OCI-LY3 (cell line): ENCODE results near the gene FBXO22.
A peak's percentile ranks its signal among the peaks of the same experiment; 100 is the strongest.
"Not testable (repeated sequence)": the region's sequence is repeated elsewhere in the genome, so short reads cannot be mapped to it uniquely, and the experiment has no call there.

Source experiments
- H2AFZ ChIP-seq: fragments of 200-600, 300-600 bp; shearing (Covaris generic); 2 replicates; pipeline ENCODE4 v1.6.0; 2014; ENCODE audit warnings: antibody characterized with exemption, low read depth, low read length
- H3K27ac ChIP-seq: fragments of 200-600, 300-600 bp; sonication (generic); 2 replicates; pipeline ENCODE4 v1.5.1; 2014; ENCODE audit warnings: mild to moderate bottlenecking, low read length, moderate library complexity, mixed read lengths
- H3K27me3 ChIP-seq: fragments of 200-600, 300-600 bp; sonication (generic); 2 replicates; pipeline ENCODE4 v1.6.1; 2014; ENCODE audit warnings: low read depth, low read length, mixed read lengths
- H3K36me3 ChIP-seq: fragments of 200-600, 300-600 bp; sonication (generic); replicated peaks from 2 replicates; pipeline ENCODE3; 2014; ENCODE audit warnings: low read depth, low read length, mixed read lengths
- H3K4me1 ChIP-seq: fragments of 300-600, 200-600 bp; sonication (generic); 2 replicates; pipeline ENCODE4 v1.6.1; 2014; ENCODE audit warnings: low read length, mixed read lengths
- H3K4me2 ChIP-seq: fragments of 200-600, 300-600 bp; sonication (generic); 2 replicates; pipeline ENCODE4 v1.6.1; 2014; ENCODE audit warnings: low read length, mixed read lengths
- H3K4me3 ChIP-seq: fragments of 300-600, 200-600 bp; sonication (generic); 2 replicates; pipeline ENCODE4 v1.5.1; 2014; ENCODE audit warnings: antibody characterized with exemption, mild to moderate bottlenecking, low read length, moderate library complexity
- H3K79me2 ChIP-seq: fragments of 300-600, 200-600 bp; shearing (Covaris generic); 2 replicates; pipeline ENCODE4 v1.6.1; 2014; ENCODE audit warnings: mild to moderate bottlenecking, low read length, mixed read lengths
- H3K9ac ChIP-seq: fragments of 300-600, 200-600 bp; shearing (Covaris generic); 2 replicates; pipeline ENCODE4 v1.6.0; 2014; ENCODE audit warnings: mild to moderate bottlenecking, low read length, moderate library complexity
- H3K9me3 ChIP-seq: fragments of 200-600, 300-600 bp; shearing (Covaris generic); 2 replicates; pipeline ENCODE4 v1.6.1; 2014; ENCODE audit warnings: low read length, mixed read lengths; ENCODE audit not compliant: insufficient read depth
- H4K20me1 ChIP-seq: fragments of 200-600, 300-600 bp; sonication (generic); 2 replicates; pipeline ENCODE4 v1.6.1; 2016; ENCODE audit warnings: low read length, mixed read lengths; ENCODE audit not compliant: insufficient read depth
- EZH2phosphoT487 ChIP-seq: fragments of 200-600 bp; shearing (Covaris generic); IDR thresholded peaks from 2 replicates; pipeline ENCODE4 v1.6.1; 2018; ENCODE audit warnings: antibody characterized with exemption, mixed run types, low read depth
- TF ChIP-seq, protein P1 (sequence below): fragments of 200-600, 300-600 bp; sonication (generic); IDR thresholded peaks from 2 replicates; pipeline ENCODE4 v1.5.1; 2014; ENCODE audit warnings: antibody characterized with exemption, low read length, low read depth

Gene FBXO22

GRCh38 chr15:75862796-75863195 lies 40.9 kb upstream of the FBXO22 start:
- Histone ChIP-seq H3K36me3 (peaks cover 13% of the 10 kb centered on the region), H3K9ac (no peak overlapping the region), H3K4me3 (no peak overlapping the region), H3K79me2 (peaks cover 25% of the 10 kb centered on the region), H3K27ac (no peak overlapping the region), H2AFZ (no peak overlapping the region), H3K9me3 (no peaks in the 10 kb centered on the region), H3K27me3 (no peaks in the 10 kb centered on the region), H3K4me2 (no peak overlapping the region), H4K20me1 (peaks cover 18% of the 10 kb centered on the region), H3K4me1 (peaks cover 16% of the 10 kb centered on the region)
- TF ChIP-seq EZH2phosphoT487, result no peak
- TF ChIP-seq, protein P1, sequence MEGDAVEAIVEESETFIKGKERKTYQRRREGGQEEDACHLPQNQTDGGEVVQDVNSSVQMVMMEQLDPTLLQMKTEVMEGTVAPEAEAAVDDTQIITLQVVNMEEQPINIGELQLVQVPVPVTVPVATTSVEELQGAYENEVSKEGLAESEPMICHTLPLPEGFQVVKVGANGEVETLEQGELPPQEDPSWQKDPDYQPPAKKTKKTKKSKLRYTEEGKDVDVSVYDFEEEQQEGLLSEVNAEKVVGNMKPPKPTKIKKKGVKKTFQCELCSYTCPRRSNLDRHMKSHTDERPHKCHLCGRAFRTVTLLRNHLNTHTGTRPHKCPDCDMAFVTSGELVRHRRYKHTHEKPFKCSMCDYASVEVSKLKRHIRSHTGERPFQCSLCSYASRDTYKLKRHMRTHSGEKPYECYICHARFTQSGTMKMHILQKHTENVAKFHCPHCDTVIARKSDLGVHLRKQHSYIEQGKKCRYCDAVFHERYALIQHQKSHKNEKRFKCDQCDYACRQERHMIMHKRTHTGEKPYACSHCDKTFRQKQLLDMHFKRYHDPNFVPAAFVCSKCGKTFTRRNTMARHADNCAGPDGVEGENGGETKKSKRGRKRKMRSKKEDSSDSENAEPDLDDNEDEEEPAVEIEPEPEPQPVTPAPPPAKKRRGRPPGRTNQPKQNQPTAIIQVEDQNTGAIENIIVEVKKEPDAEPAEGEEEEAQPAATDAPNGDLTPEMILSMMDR, result no peak

DNA sequence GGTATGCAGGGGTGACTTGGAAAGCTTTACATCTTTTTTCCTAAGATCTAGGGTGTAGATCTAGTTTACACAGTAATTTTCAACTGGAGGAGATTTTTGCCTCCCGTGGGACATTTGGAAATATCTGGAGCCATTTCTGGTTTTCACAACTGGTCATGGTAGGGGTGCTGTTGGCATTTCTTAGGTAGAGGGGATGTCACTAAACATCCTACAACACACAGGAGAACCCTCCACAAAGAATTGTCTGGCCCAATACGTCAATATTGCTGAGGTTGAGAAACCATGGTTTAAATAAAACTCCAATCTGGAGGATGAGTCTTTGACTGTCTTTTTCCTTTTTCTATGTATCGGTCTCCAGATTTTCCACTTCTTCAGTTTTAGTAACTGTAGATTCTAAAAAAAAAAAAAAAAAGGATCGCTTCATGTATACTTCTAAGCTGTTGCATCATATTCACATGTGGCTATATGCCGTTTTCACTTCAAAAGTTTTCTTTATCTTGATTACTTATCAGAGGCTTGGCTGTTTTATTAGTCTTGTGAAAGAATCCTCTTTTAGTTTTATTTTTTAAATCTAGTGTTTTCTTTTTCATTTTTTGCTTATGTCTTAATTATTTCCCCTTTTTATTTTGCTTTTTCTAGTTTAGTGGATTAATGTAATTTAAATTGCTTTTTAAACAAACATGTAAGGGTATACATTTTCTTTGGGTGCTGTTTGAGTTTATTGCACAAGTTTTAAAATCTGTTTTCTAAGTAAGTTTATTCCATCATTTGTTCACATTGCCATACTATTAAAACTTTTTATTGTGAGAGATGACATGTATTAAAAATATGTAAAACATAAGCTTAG lies 39.2 kb upstream of the FBXO22 start:
- Histone ChIP-seq H3K4me1 (peaks cover 32% of the 10 kb centered on the region), H3K9me3 (no peaks in the 10 kb centered on the region), H3K4me2 (no peak overlapping the region), H3K4me3 (no peak overlapping the region), H3K27me3 (no peaks in the 10 kb centered on the region), H3K79me2 (peaks cover 20% of the 10 kb centered on the region), H2AFZ (no peak overlapping the region), H3K9ac (no peak overlapping the region), H3K27ac (no peak overlapping the region), H4K20me1 (peaks cover 22% of the 10 kb centered on the region), H3K36me3 (peaks cover 10% of the 10 kb centered on the region)
- TF ChIP-seq EZH2phosphoT487, result no peak
- TF ChIP-seq, protein P1, result no peak

DNA sequence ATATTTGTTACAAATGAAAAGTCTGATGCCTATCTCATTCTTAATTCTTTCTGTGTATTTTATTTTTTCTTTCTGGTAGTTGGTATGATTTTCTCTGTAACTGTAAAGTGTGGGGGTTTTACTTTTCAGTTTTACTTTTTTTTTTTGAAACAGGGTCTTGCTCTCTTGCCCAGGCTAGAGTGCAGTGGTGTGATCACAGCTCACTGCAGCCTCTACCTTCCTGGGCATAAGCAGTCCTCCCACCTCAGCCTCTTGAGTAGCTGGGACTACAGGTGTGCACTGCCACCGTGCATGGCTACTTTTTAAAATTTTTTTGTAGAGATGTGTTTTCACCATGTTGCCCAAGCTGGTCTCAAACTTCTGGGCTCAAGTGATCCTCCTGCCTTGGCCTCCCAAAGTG lies 37.6 kb upstream of the FBXO22 start:
- Histone ChIP-seq H3K79me2 (peaks cover 20% of the 10 kb centered on the region), H3K36me3 (peaks cover 16% of the 10 kb centered on the region), H4K20me1 (peaks cover 25% of the 10 kb centered on the region), H3K4me1 (peaks cover 35% of the 10 kb centered on the region)
- H3K27me3 ChIP-seq, H3K27ac ChIP-seq, H3K9me3 ChIP-seq, H3K4me3 ChIP-seq, H3K4me2 ChIP-seq, H3K9ac ChIP-seq, H2AFZ ChIP-seq: not testable (repeated sequence)

GRCh38 chr15:75866916-75867315 lies 36.8 kb upstream of the FBXO22 start:
- Histone ChIP-seq H3K27me3 (no peaks in the 10 kb centered on the region), H3K9ac (peak overlapping the region; percentile 1; the same call in 1 of the 2 replicates), H3K4me2 (peak overlapping the region; percentile 71)

More at GRCh38 chr15:75866916-75867315, 36.8 kb upstream of the FBXO22 start:
- Histone ChIP-seq H3K27ac (peak overlapping the region; percentile 48), H2AFZ (no peak overlapping the region), H3K4me3 (peak overlapping the region; percentile 53), H3K9me3 (no peaks in the 10 kb centered on the region), H3K36me3 (peaks cover 15% of the 10 kb centered on the region), H3K4me1 (peaks cover 35% of the 10 kb centered on the region), H3K79me2 (peaks cover 17% of the 10 kb centered on the region), H4K20me1 (peaks cover 25% of the 10 kb centered on the region)
- TF ChIP-seq, protein P1, result no peak
- TF ChIP-seq EZH2phosphoT487, result no peak
